ENCODE measurements around the gene MGAM2.

MGAM2 gene

DNA sequence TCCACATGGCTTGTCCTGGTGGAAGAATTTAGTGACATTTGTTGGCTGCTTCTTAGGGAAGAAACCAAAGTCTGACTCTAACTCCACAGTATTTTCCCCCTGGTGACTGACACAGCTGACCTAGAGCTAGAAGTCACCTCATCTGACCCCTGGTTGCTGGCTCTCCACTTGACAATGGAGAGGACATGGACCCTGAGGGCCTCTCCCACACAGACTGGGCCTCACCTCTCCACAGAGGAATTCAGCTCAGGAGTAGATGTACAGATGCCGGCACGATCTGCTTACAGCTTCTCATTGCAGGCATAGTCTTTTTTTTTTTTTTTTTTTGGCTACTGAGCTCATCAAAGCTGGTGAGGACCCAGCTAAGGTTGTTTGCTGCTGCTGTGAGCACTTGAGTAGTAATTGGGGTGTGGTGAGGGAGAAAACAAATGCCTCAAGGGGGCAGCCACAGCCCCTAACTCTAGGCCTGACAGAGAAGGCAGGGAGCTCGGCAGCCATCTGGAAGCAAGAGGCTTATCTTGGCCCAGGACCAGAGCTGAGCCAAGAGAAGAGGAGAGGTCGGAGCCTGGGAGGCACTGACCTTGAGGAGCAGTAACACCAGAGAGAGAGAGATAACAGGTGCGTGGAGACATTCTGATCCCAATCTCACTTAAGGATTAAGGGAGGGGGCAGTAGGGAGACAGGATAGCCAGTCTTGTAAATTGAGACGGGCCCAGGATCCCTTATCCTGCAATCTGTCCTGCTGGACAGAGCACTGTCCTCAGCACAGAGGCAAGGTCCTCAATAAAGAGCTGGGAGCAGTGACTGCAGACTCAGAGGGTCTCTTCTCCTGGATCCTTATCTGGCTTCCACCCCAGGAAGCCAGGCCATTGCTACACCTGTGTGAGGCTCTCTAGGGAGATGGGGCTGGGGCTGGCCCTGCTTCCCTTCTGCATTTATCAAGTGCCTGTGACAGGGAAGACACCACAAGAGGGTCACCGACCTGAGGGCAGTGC, 136.9 kb downstream of the MGAM2 start:
- TF ChIP-seq ZFX (IDR thresholded peaks at IDR 0.05) (no peak), CTCF (conservative IDR thresholded peaks at IDR 0.05) (no peak)
- no peak overlapping the region for H3K27ac ChIP-seq

GRCh38 chr7:142249918-142250317, 138.4 kb downstream of the MGAM2 start:
- no peak for TF ChIP-seq CTCF (conservative IDR thresholded peaks at IDR 0.05)
- no peak for TF ChIP-seq ZFX (IDR thresholded peaks at IDR 0.05)
- H3K27ac ChIP-seq = no peak overlapping the region

DNA sequence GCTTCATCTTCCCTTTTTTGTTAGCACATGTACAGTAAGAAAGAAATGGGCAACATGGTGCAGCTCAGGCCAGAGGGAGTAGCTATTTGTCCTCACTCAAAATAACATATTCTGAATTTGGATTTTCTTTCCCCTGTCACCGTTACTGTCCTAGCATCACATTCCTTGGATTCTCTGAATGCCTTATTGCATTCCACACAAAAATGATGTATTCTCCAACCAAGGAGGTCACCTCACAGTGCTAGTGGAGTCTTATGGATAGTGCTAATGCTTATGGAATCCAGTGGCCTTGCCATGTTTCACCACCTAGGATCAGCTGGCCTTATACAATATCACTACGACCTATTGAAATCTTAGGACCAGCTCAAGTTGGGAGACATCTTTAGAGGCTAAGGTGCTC, 139.2 kb downstream of the MGAM2 start:
- TF ChIP-seq ZFX (IDR thresholded peaks at IDR 0.05) = no peak
- no peak for TF ChIP-seq CTCF (conservative IDR thresholded peaks at IDR 0.05)
- H3K27ac ChIP-seq = no peak overlapping the region

DNA sequence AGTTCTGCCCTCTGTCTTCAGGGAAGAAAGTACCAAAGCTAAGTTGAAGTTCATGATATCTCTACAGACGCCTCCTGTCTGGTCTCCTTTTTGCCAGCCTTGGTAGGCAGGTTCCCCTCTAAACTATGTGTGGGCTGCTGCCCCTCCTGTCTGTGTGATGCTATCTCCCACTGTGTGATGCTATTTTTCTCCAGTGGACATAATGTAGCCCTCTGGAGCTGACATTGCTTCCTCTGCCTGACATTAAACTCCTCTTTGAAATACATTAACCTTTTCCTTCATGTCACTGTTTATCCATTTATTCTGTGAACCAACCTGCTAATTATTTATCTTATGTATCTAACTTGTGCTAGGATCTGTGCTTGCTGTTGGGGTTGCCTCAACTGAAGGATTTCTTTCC, 146.4 kb downstream of the MGAM2 start, which contains the start of gene PRSS58:
Gene PRSS58, minus strand, starts transcription at position 101 of the 400 bp plus-strand sequence. CDS start 351 bp downstream, outside the sequence.
- TF ChIP-seq CTCF (conservative IDR thresholded peaks at IDR 0.05) (no peak), ZFX (IDR thresholded peaks at IDR 0.05) (no peak)
- no peak within 1 kb of the TSS for H3K27ac ChIP-seq

- H3K27ac ChIP-seq = no peak overlapping the region
- no peak for TF ChIP-seq ZFX (IDR thresholded peaks at IDR 0.05)
- no peak for TF ChIP-seq CTCF (conservative IDR thresholded peaks at IDR 0.05)
These were observed 152.3 kb downstream of the MGAM2 start for GRCh38 chr7:142263598-142264380.
